ENCODE data around the gene PBX4. TPM values are rescaled to one million over a fixed set of nuclear protein-coding genes. Genes with fewer than 3 reads are reported as not detected.

PBX4 gene
- total and polyA plus RNA-seq, 10 of the 15 experiments (the other 5 are each of a cell fraction or from before 2014, with no cell fraction given), result 0.18 to 17.3 (median 4.2) TPM

DNA sequence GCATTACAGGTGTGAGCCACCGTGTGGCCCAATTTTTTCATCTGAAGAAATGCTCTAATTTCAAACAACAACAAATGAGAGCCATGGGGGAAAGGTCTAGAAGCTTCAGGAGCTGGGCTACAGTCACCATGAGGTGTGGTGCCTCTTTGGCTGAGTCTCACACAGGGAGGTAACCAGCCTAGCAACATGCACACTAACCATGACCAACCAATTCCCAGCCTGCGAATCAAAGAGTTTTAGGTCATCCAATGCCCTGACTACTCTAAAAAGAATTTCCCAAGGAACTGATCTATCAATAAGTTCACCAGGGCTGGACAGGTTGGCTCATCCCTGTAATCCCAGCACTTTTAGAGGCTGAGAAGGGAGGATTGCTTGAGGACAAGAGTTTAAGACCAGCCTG lies 29.9 kb downstream of the PBX4 start:
- H3K79me2 ChIP-seq (ENCODE audit: control insufficient read depth, insufficient read depth, low read length), result no peaks in the 10 kb centered on the region
- no peak for DNase-seq (ENCODE audit: low read depth, low spot score)
- ChIA-PET CTCF (interaction anchor here (1.3 to 4.0 kb wide), 3 partner anchors 9 to 57 kb away, joined by 4 to 13 read pairs (median 8); no protein-coding TSS in a partner anchor), SMC1A (ENCODE audit: uncharacterized antibody, unreplicated experiment) (no interaction called here), POLR2A (no interaction called here), RAD21 (ENCODE audit: unreplicated experiment) (no interaction called here)
- intact Hi-C loops (cut with micrococcal nuclease; ENCODE audit: unreplicated experiment) (no loop called here), in situ Hi-C loops (cut with MboI) (no loop called here)
- no peaks in the 10 kb centered on the region for H3K9me3 ChIP-seq (replicated peaks; ENCODE audit: control insufficient read depth, insufficient read depth, low read length)
- no peak overlapping the region for H2AFZ ChIP-seq (ENCODE audit: control insufficient read depth, low read depth, low read length)
- H3K4me2 ChIP-seq (ENCODE audit: control insufficient read depth, insufficient read depth), result no peak overlapping the region
- H3K27me3 ChIP-seq (replicated peaks in 1 of 2; ENCODE audit: control insufficient read depth in 2 of 2, insufficient read depth in 2 of 2, low read length in 1 of 2), result no peaks in the 10 kb centered on the region
- H4K20me1 ChIP-seq (ENCODE audit: control insufficient read depth, insufficient read depth), result no peaks in the 10 kb centered on the region
- peaks cover 12% of the 10 kb centered on the region for H3K4me1 ChIP-seq (ENCODE audit: control insufficient read depth, insufficient read depth, low read length)
- no peak overlapping the region for H3K9ac ChIP-seq (ENCODE audit: control insufficient read depth, insufficient read depth, low read length)
- ATAC-seq, result no peak
- peaks cover 0 to 8% of the 10 kb centered on the region in 2 experiments; a peak in 2 of 4 replicates for H3K36me3 ChIP-seq (ENCODE audit: control insufficient read depth in 2 of 2, insufficient read depth in 2 of 2, low read length in 1 of 2)
- FAIRE-seq, result no peak
- 95% methylated on average over 2 of the region's 2 CpGs for WGBS (ENCODE audit: insufficient coverage, insufficient replicate concordance, low lambda C conversion rate, missing lambda C conversion rate)
- H3K4me3 ChIP-seq, result no peak overlapping the region
- H3K27ac ChIP-seq (ENCODE audit: control insufficient read depth, insufficient read depth), result no peak overlapping the region
- BruUV-seq (replicated peaks), result no TSS peak
- no peak for TF ChIP-seq BACH1 (IDR thresholded peaks at IDR 0.05; ENCODE audit: borderline replicate concordance)
- TF ChIP-seq DPF2 (IDR thresholded peaks at IDR 0.05), result no peak
- TF ChIP-seq, protein P1, sequence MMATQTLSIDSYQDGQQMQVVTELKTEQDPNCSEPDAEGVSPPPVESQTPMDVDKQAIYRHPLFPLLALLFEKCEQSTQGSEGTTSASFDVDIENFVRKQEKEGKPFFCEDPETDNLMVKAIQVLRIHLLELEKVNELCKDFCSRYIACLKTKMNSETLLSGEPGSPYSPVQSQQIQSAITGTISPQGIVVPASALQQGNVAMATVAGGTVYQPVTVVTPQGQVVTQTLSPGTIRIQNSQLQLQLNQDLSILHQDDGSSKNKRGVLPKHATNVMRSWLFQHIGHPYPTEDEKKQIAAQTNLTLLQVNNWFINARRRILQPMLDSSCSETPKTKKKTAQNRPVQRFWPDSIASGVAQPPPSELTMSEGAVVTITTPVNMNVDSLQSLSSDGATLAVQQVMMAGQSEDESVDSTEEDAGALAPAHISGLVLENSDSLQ (IDR thresholded peaks at IDR 0.05), result no peak
- TF ChIP-seq, protein P2, sequence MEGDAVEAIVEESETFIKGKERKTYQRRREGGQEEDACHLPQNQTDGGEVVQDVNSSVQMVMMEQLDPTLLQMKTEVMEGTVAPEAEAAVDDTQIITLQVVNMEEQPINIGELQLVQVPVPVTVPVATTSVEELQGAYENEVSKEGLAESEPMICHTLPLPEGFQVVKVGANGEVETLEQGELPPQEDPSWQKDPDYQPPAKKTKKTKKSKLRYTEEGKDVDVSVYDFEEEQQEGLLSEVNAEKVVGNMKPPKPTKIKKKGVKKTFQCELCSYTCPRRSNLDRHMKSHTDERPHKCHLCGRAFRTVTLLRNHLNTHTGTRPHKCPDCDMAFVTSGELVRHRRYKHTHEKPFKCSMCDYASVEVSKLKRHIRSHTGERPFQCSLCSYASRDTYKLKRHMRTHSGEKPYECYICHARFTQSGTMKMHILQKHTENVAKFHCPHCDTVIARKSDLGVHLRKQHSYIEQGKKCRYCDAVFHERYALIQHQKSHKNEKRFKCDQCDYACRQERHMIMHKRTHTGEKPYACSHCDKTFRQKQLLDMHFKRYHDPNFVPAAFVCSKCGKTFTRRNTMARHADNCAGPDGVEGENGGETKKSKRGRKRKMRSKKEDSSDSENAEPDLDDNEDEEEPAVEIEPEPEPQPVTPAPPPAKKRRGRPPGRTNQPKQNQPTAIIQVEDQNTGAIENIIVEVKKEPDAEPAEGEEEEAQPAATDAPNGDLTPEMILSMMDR (IDR thresholded peaks at IDR 0.05 in 2 of 3, conservative IDR thresholded peaks at IDR 0.05 in 1 of 3; ENCODE audit: control insufficient read depth in 2 of 3, extremely low read depth in 1 of 3, insufficient read depth in 1 of 3, low read depth in 3 of 3, low read length in 3 of 3), result no peak
- TF ChIP-seq SREBF2 (IDR thresholded peaks at IDR 0.05; ENCODE audit: low read length), result no peak
- TF ChIP-seq HDGF (IDR thresholded peaks at IDR 0.05), result no peak
- TF ChIP-seq, protein P3, sequence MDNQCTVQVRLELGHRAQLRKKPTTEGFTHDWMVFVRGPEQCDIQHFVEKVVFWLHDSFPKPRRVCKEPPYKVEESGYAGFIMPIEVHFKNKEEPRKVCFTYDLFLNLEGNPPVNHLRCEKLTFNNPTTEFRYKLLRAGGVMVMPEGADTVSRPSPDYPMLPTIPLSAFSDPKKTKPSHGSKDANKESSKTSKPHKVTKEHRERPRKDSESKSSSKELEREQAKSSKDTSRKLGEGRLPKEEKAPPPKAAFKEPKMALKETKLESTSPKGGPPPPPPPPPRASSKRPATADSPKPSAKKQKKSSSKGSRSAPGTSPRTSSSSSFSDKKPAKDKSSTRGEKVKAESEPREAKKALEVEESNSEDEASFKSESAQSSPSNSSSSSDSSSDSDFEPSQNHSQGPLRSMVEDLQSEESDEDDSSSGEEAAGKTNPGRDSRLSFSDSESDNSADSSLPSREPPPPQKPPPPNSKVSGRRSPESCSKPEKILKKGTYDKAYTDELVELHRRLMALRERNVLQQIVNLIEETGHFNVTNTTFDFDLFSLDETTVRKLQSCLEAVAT (IDR thresholded peaks at IDR 0.05), result no peak
- TF ChIP-seq FOXK2 (IDR thresholded peaks at IDR 0.05), result no peak
- no peak for TF ChIP-seq FOS (IDR thresholded peaks at IDR 0.05; ENCODE audit: borderline replicate concordance, extremely low read depth, insufficient read length)
- TF ChIP-seq MTA2 (IDR thresholded peaks at IDR 0.05; ENCODE audit: low read depth), result no peak
- TF ChIP-seq SMARCA5 (IDR thresholded peaks at IDR 0.05), result no peak
- TF ChIP-seq, protein P4, sequence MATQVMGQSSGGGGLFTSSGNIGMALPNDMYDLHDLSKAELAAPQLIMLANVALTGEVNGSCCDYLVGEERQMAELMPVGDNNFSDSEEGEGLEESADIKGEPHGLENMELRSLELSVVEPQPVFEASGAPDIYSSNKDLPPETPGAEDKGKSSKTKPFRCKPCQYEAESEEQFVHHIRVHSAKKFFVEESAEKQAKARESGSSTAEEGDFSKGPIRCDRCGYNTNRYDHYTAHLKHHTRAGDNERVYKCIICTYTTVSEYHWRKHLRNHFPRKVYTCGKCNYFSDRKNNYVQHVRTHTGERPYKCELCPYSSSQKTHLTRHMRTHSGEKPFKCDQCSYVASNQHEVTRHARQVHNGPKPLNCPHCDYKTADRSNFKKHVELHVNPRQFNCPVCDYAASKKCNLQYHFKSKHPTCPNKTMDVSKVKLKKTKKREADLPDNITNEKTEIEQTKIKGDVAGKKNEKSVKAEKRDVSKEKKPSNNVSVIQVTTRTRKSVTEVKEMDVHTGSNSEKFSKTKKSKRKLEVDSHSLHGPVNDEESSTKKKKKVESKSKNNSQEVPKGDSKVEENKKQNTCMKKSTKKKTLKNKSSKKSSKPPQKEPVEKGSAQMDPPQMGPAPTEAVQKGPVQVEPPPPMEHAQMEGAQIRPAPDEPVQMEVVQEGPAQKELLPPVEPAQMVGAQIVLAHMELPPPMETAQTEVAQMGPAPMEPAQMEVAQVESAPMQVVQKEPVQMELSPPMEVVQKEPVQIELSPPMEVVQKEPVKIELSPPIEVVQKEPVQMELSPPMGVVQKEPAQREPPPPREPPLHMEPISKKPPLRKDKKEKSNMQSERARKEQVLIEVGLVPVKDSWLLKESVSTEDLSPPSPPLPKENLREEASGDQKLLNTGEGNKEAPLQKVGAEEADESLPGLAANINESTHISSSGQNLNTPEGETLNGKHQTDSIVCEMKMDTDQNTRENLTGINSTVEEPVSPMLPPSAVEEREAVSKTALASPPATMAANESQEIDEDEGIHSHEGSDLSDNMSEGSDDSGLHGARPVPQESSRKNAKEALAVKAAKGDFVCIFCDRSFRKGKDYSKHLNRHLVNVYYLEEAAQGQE (IDR thresholded peaks at IDR 0.05; ENCODE audit: low read depth, low read length), result no peak
- TF ChIP-seq NR2F1 (conservative IDR thresholded peaks at IDR 0.05), result no peak
- no peak for TF ChIP-seq KDM1A (IDR thresholded peaks at IDR 0.05; ENCODE audit: borderline replicate concordance)
- no peak for TF ChIP-seq RUNX3 (IDR thresholded peaks at IDR 0.05; ENCODE audit: low read length)
- TF ChIP-seq PML (IDR thresholded peaks at IDR 0.05; ENCODE audit: low read length), result no peak
- TF ChIP-seq RBBP5 (conservative IDR thresholded peaks at IDR 0.05), result no peak
- TF ChIP-seq TCF7 (IDR thresholded peaks at IDR 0.05; ENCODE audit: borderline replicate concordance), result no peak
